Calu3 (cell line): ENCODE measurements around the gene CCDC15. TPM values are rescaled to one million over a fixed set of nuclear protein-coding genes. Genes with fewer than 3 reads are reported as not detected.

ENCODE experiments used
- BruUV-seq: library from RNA; stranded (reverse); fragments of 400-500 nt; replicated peaks from 2 replicates; lab custom pipeline; 2021; lab: Mats Ljungman, UMichigan
- CTCF ChIA-PET: fragments of 300-600 bp; sonication (Branson Sonifier 250); formaldehyde crosslinking; loops from one replicate; lab custom pipeline; 2022; ENCODE audit warnings: antibody characterized with exemption; lab: Charles Lee
- DNase-seq: peaks from one replicate; pipeline ENCODE4 v3.0.0; 2022
- H3K27ac Mint-ChIP-seq: one replicate; pipeline ENCODE4 v1.8.0; 2022; ENCODE audit warnings: mixed read lengths; ENCODE audit not compliant: unreplicated experiment
- H3K27me3 Mint-ChIP-seq: one replicate; pipeline ENCODE4 v1.8.0; 2022; ENCODE audit warnings: mixed read lengths; ENCODE audit not compliant: unreplicated experiment
- H3K36me3 Mint-ChIP-seq: one replicate; pipeline ENCODE4 v1.8.0; 2022; ENCODE audit warnings: mild to moderate bottlenecking, moderate library complexity, mixed read lengths; ENCODE audit not compliant: insufficient read depth, unreplicated experiment
- H3K4me1 Mint-ChIP-seq: one replicate; pipeline ENCODE4 v1.8.0; 2022; ENCODE audit warnings: mild to moderate bottlenecking, low read depth, mixed read lengths; ENCODE audit not compliant: unreplicated experiment
- H3K4me3 Mint-ChIP-seq: one replicate; pipeline ENCODE4 v1.8.0; 2022; ENCODE audit warnings: mild to moderate bottlenecking, low read depth, moderate library complexity, mixed read lengths; ENCODE audit not compliant: unreplicated experiment
- H3K9me3 Mint-ChIP-seq: one replicate; pipeline ENCODE4 v1.8.0; 2022; ENCODE audit warnings: low read depth, mixed read lengths; ENCODE audit not compliant: unreplicated experiment
- CTCF ChIP-seq: fragments of 200-600 bp; IDR thresholded peaks from one replicate; pipeline ENCODE4 v1.8.0; 2022; ENCODE audit warnings: antibody characterized with exemption; ENCODE audit not compliant: unreplicated experiment
- intact Hi-C: fragments of 100-400 bp; cut with micrococcal nuclease; formaldehyde crosslinking; loops from one replicate; pipeline ENCODE4 v1.10.0; 2022; ENCODE audit not compliant: unreplicated experiment
- total RNA-seq: library from RNA; stranded (reverse); gene quantifications from 2 replicates; pipeline ENCODE4 v1.2.3, GENCODE V29; 2022

The CCDC15 gene
- total RNA-seq, 1 experiment from 2014 or later, result 2.3 TPM

- CTCF ChIA-PET, result no interaction called here
- Mint-ChIP-seq H3K27ac (no peak overlapping the region), H3K36me3 (no peaks in the 10 kb centered on the region), H3K27me3 (peaks cover 31% of the 10 kb centered on the region), H3K9me3 (no peaks in the 10 kb centered on the region), H3K4me3 (no peak overlapping the region), H3K4me1 (no peaks in the 10 kb centered on the region)
- intact Hi-C loops, result no loop called here
- no TSS peak for BruUV-seq
- TF ChIP-seq CTCF, result no peak
- no peak for DNase-seq
Observed at GRCh38 chr11:124930799-124931198, 23.2 kb upstream of the CCDC15 start.

- Mint-ChIP-seq H3K36me3 (no peaks in the 10 kb centered on the region), H3K4me3 (no peak overlapping the region), H3K9me3 (no peaks in the 10 kb centered on the region), H3K27ac (no peak overlapping the region), H3K4me1 (no peaks in the 10 kb centered on the region), H3K27me3 (peaks cover 14% of the 10 kb centered on the region)
- no peak for TF ChIP-seq CTCF
- DNase-seq, result no peak
- BruUV-seq, result no TSS peak
- intact Hi-C loops, result no loop called here
- CTCF ChIA-PET, result interaction anchor here (0.7 kb wide), 1 partner anchor 19 kb away, joined by 3 read pairs; no protein-coding TSS in a partner anchor
Observed at GRCh38 chr11:124934862-124935547, 19.0 kb upstream of the CCDC15 start.

GRCh38 chr11:124935548-124936514, 18.2 kb upstream of the CCDC15 start, which contains the start of gene HEPACAM:
Gene HEPACAM, minus strand, starts transcription at chr11:124936047. Its CDS starts 41 bp downstream, at chr11:124936006.
- no peak for DNase-seq
- BruUV-seq, result no TSS peak
- Mint-ChIP-seq H3K27me3 (peaks cover 14% of the 10 kb centered on the region), H3K4me3 (no peak within 1 kb of the TSS), H3K27ac (no peak within 1 kb of the TSS), H3K4me1 (no peaks in the 10 kb centered on the region), H3K36me3 (no peaks in the 10 kb centered on the region), H3K9me3 (no peaks in the 10 kb centered on the region)
- TF ChIP-seq CTCF, result no peak
- CTCF ChIA-PET, result interaction anchor here (0.7 kb wide), 1 partner anchor 18 kb away, joined by 3 read pairs; no protein-coding TSS in a partner anchor
- intact Hi-C loops, result no loop called here

GRCh38 chr11:124937336-124937935, 16.6 kb upstream of the CCDC15 start:
- H3K36me3 Mint-ChIP-seq, result no peaks in the 10 kb centered on the region
- TF ChIP-seq CTCF, result no peak
- intact Hi-C loops, result no loop called here
- BruUV-seq, result no TSS peak
- H3K4me3 Mint-ChIP-seq, result no peak overlapping the region
- no peak overlapping the region for H3K27ac Mint-ChIP-seq
- no peaks in the 10 kb centered on the region for H3K4me1 Mint-ChIP-seq
- CTCF ChIA-PET, result no interaction called here
- H3K27me3 Mint-ChIP-seq, result peaks cover 19% of the 10 kb centered on the region
- H3K9me3 Mint-ChIP-seq, result no peaks in the 10 kb centered on the region
- DNase-seq, result no peak
